ENCODE data around the gene ALS2.
"Not testable (repeated sequence)": the region's sequence is repeated elsewhere in the genome, so short reads cannot be mapped to it uniquely, and the experiment has no call there.

The ALS2 gene

DNA sequence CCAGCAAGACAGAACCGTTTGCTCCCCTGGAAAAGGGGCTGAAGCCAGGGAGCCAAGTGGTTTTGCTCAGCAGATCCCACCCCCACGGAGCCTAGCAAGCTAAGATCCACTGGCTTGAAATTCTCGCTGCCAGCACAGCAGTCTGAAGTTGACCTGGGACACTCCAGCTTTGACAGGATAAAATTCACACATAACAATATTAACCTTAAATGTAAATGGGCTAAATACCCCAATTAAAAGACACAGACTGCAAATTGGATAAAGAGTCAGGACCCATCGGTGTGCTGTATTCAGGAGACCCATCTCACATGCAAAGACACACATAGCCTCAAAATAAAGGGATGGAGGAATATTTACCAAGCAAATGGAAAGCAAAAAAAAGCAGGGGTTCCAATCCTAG lies 109.5 kb downstream of the ALS2 start:
- not testable (repeated sequence) for DNase-seq

- no peak for DNase-seq
Measured at GRCh38 chr2:201669865-201670264, 110.9 kb downstream of the ALS2 start.

- DNase-seq = no peak
Measured at GRCh38 chr2:201668402-201668910, 112.3 kb downstream of the ALS2 start.

DNA sequence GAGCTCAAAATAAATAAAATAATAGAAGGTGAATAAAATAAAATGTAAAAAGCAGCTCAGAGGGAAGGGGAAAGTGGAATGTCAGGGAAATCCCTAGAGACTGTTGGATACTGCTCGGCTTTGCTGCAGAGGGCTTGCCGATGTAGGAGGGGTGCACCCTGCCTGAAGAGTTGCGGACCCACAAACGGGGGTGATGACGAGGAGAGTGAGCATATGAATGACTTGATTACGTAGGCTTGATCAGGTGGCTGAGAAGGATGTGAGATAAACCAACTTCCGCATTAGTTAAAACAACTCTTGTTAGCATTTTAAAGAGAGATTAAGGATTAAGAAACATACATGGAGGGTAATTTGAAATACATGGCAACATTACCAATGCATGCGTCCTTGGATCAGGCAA lies 116.4 kb downstream of the ALS2 start:
- DNase-seq = no peak

DNA sequence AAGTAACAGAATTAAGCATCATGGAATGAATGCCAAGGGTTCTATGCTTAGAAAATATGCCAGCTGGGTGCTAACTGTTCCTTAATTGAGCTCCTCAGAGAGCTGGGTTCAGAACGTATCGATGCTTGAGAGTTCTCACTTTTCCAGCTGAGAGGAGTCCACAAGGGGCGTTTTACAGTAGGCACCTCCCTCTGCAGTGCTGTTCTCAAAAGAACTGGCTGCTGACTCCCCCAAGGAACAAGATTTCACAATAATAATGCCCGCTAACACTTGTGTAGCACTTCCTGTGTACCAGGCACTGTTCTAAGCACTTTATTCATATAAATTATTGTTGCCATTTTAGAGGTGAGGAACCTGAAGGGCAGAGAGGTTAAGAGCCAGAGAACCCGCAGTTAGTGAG lies 119.4 kb downstream of the ALS2 start:
- DNase-seq = no peak

- no peak for DNase-seq
Measured at GRCh38 chr2:201660293-201660895, 120.3 kb downstream of the ALS2 start.

GRCh38 chr2:201656740-201657139 lies 124.0 kb downstream of the ALS2 start:
- no peak for DNase-seq

GRCh38 chr2:201656102-201656501 lies 124.6 kb downstream of the ALS2 start:
- no peak for DNase-seq

DNA sequence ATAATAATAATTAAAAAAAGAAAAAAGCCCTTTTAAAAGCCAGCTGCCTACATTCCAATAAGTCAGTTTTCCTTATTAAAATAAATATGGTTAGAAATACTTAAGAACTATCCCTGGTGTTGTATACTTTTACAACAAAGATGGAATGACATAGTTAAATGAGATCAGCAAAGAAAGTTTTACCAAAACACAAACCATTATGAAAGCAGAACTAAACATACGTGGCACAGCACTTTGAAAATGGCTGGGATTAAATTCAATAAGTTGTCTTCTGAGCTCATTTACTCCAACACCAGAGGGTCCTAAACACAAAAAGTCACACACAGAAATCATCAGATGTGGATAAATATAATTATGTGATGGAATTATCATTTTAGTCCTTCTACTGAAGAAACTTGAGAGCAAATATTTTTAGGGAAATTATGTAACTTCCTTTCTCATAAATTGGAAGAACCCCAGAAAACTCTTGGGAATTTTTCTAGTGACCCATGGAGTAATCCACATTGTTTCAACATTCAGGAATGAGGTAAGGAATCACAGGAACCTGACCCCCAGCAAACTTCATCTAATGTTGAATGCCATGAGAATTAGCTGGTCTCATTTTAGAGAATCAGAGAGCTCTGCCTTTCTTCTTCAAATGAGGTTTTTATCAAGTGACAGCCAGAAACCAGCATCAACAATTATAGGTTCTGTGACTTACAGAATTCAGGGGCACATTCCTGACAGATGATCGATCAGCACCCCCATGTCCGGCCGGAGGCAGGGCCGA lies 125.9 kb downstream of the ALS2 start:
- DNase-seq = no peak

DNA sequence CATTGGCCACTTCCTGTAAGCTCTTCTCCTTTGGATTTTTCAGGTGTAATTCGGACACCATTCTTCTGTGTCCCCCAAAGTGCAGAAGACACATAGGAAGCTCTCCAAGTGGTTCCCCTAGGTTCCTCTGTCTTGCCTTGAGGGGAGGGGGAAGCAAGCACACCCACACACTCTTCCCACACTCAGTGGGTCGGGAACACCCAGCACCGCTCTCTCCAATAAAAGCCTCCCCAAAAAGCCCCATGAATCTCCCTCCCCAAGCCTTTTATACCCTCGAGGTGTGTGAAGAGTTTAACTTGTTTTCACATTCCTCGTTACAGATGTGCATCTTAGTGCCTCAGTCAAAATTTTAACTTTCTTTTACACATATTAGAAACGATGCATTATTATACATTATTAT lies 127.5 kb downstream of the ALS2 start:
- DNase-seq = no peak
